MCF 10A (cell line): ENCODE data around the gene DYRK1A. TPM values are rescaled to one million over a fixed set of nuclear protein-coding genes. Genes with fewer than 3 reads are reported as not detected.

Experiments used
- BruUV-seq: library from RNA; stranded (reverse); fragments of 400-500 nt; replicated peaks from 2 replicates; lab custom pipeline; 2021; lab: Mats Ljungman, UMichigan
- CTCF ChIA-PET: fragments of 300-600 bp; sonication (Branson Sonifier 250); formaldehyde crosslinking; extraction: SDS; loops from one replicate; lab custom pipeline; 2021; ENCODE audit warnings: antibody characterized with exemption, inconsistent platforms; lab: Yijun Ruan, JAX
- POLR2A ChIA-PET: fragments of 300-600, 350-650 bp; sonication (Branson Sonifier 250); formaldehyde crosslinking; extraction: SDS; loops from one replicate; lab custom pipeline; 2020; ENCODE audit warnings: antibody characterized with exemption, inconsistent platforms; lab: Yijun Ruan, JAX
- DNase-seq: peaks from one replicate; pipeline ENCODE4 v3.0.0-alpha.2; 2018; ENCODE audit not compliant: unreplicated experiment
- H3K27ac Mint-ChIP-seq: one replicate; pipeline ENCODE4 v1.8.0; 2022; ENCODE audit warnings: mild to moderate bottlenecking, low read depth, mixed read lengths; ENCODE audit not compliant: unreplicated experiment
- H3K27me3 Mint-ChIP-seq: one replicate; pipeline ENCODE4 v1.8.0; 2022; ENCODE audit warnings: mixed read lengths; ENCODE audit not compliant: insufficient read depth, unreplicated experiment
- H3K36me3 Mint-ChIP-seq: one replicate; pipeline ENCODE4 v1.8.0; 2022; ENCODE audit warnings: mild to moderate bottlenecking, moderate library complexity, mixed read lengths; ENCODE audit not compliant: insufficient read depth, unreplicated experiment
- H3K4me1 Mint-ChIP-seq: one replicate; pipeline ENCODE4 v1.8.0; 2022; ENCODE audit warnings: mixed read lengths; ENCODE audit not compliant: insufficient read depth, unreplicated experiment
- H3K4me3 Mint-ChIP-seq: one replicate; pipeline ENCODE4 v1.8.0; 2022; ENCODE audit warnings: mild to moderate bottlenecking, moderate library complexity, mixed read lengths; ENCODE audit not compliant: unreplicated experiment
- H3K9me3 Mint-ChIP-seq: one replicate; pipeline ENCODE4 v1.8.0; 2022; ENCODE audit warnings: mixed read lengths; ENCODE audit not compliant: unreplicated experiment
- CTCF ChIP-seq: fragments of 200-600 bp; IDR thresholded peaks from one replicate; pipeline ENCODE4 v1.8.0; 2022; ENCODE audit warnings: antibody characterized with exemption, mild to moderate bottlenecking; ENCODE audit not compliant: unreplicated experiment
- intact Hi-C: fragments of 100-400 bp; cut with micrococcal nuclease; formaldehyde crosslinking; loops from 2 replicates; pipeline ENCODE4 v1.14.1; 2022
- total RNA-seq: library from RNA; stranded (reverse); gene quantifications from 2 replicates; pipeline ENCODE4 v1.2.3, GENCODE V29; 2022

Gene DYRK1A
- total RNA-seq, 1 experiment from 2014 or later: 58.6 TPM

GRCh38 chr21:37531431-37531932 is 164.9 kb downstream of the DYRK1A start:
- peaks cover 29% of the 10 kb centered on the region for H3K4me1 Mint-ChIP-seq
- H3K27ac Mint-ChIP-seq: peak overlapping the region; percentile 63
- CTCF ChIA-PET: interaction anchor here (0.6 to 1.1 kb wide), 3 partner anchors 11 to 114 kb away, joined by 3 read pairs; no protein-coding TSS in a partner anchor
- peaks cover 4% of the 10 kb centered on the region for H3K9me3 Mint-ChIP-seq
- H3K4me3 Mint-ChIP-seq: no peak overlapping the region
- no TSS peak for BruUV-seq
- POLR2A ChIA-PET: interaction anchor here (0.9 kb wide), 1 partner anchor 32 kb away, joined by 4 read pairs; no protein-coding TSS in a partner anchor
- peak; percentile 20 for DNase-seq
- peaks cover 6% of the 10 kb centered on the region for H3K36me3 Mint-ChIP-seq
- no peak for TF ChIP-seq CTCF
- intact Hi-C loops: no loop called here
- no peaks in the 10 kb centered on the region for H3K27me3 Mint-ChIP-seq

- peaks cover 12% of the 10 kb centered on the region for H3K9me3 Mint-ChIP-seq
- peaks cover 6% of the 10 kb centered on the region for H3K36me3 Mint-ChIP-seq
- intact Hi-C loops: no loop called here
- BruUV-seq: no TSS peak
- H3K27ac Mint-ChIP-seq: peak overlapping the region; percentile 76
- peak overlapping the region; percentile 68 for H3K4me3 Mint-ChIP-seq
- peaks cover 34% of the 10 kb centered on the region for H3K4me1 Mint-ChIP-seq
- ChIA-PET CTCF (interaction anchor here (0.6 kb wide), 2 partner anchors 568 to 1936 kb away, joined by 3 to 4 read pairs; no protein-coding TSS in a partner anchor), POLR2A (interaction anchor here (0.6 to 1.3 kb wide), 6 partner anchors 9 to 900 kb away, joined by 3 to 11 read pairs (median 4); no protein-coding TSS in a partner anchor)
- no peaks in the 10 kb centered on the region for H3K27me3 Mint-ChIP-seq
- TF ChIP-seq CTCF: no peak
- DNase-seq: peak; percentile 91
These were observed 166.6 kb downstream of the DYRK1A start for GRCh38 chr21:37532868-37533780.

- POLR2A ChIA-PET: interaction anchor here (0.6 to 1.6 kb wide), 2 partner anchors 16 to 124 kb away, joined by 3 read pairs; no protein-coding TSS in a partner anchor
- intact Hi-C loops: no loop called here
- no peak overlapping the region for H3K4me3 Mint-ChIP-seq
These were observed 167.9 kb downstream of the DYRK1A start for GRCh38 chr21:37534431-37534830.

More at GRCh38 chr21:37534431-37534830, 167.9 kb downstream of the DYRK1A start:
- no TSS peak for BruUV-seq
- H3K9me3 Mint-ChIP-seq: peaks cover 12% of the 10 kb centered on the region
- H3K27me3 Mint-ChIP-seq: no peaks in the 10 kb centered on the region
- no peak for DNase-seq
- no peaks in the 10 kb centered on the region for H3K36me3 Mint-ChIP-seq
- TF ChIP-seq CTCF: no peak
- peak overlapping the region; percentile 30 for H3K27ac Mint-ChIP-seq
- peaks cover 34% of the 10 kb centered on the region for H3K4me1 Mint-ChIP-seq
- CTCF ChIA-PET: no interaction called here
